GM19238 (cell line): Measurements from ENCODE around the gene G6PC1.

Source experiments
- DNase-seq: peaks from one replicate; pipeline ENCODE4 v3.0.0; 2011; ENCODE audit warnings: low spot score; ENCODE audit not compliant: insufficient read length

Gene G6PC1

GRCh38 chr17:42937712-42938596, 37.4 kb downstream of the G6PC1 start:
- peak; percentile 16 for DNase-seq

- DNase-seq, result no peak
Observed at GRCh38 chr17:42944211-42944610, 43.6 kb downstream of the G6PC1 start.

- DNase-seq, result no peak
Observed at GRCh38 chr17:42946812-42947211, 46.2 kb downstream of the G6PC1 start.

- DNase-seq, result no peak
Observed at GRCh38 chr17:42950044-42950783, 49.6 kb downstream of the G6PC1 start.
